ENCODE measurements around the gene FRMD4B.

The FRMD4B gene

GRCh38 chr3:69144631-69145245 lies 241.2 kb downstream of the FRMD4B start:
- H3K9ac ChIP-seq = no peak overlapping the region
- H3K36me3 ChIP-seq (ENCODE audit: insufficient read depth) = no peaks in the 10 kb centered on the region
- H2AFZ ChIP-seq (ENCODE audit: low read depth) = no peak overlapping the region
- TF ChIP-seq, protein P1, sequence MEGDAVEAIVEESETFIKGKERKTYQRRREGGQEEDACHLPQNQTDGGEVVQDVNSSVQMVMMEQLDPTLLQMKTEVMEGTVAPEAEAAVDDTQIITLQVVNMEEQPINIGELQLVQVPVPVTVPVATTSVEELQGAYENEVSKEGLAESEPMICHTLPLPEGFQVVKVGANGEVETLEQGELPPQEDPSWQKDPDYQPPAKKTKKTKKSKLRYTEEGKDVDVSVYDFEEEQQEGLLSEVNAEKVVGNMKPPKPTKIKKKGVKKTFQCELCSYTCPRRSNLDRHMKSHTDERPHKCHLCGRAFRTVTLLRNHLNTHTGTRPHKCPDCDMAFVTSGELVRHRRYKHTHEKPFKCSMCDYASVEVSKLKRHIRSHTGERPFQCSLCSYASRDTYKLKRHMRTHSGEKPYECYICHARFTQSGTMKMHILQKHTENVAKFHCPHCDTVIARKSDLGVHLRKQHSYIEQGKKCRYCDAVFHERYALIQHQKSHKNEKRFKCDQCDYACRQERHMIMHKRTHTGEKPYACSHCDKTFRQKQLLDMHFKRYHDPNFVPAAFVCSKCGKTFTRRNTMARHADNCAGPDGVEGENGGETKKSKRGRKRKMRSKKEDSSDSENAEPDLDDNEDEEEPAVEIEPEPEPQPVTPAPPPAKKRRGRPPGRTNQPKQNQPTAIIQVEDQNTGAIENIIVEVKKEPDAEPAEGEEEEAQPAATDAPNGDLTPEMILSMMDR (conservative IDR thresholded peaks at IDR 0.05; ENCODE audit: low read depth, low read length) = no peak
- H3K79me2 ChIP-seq (ENCODE audit: insufficient read depth, low read depth) = no peaks in the 10 kb centered on the region
- no peaks in the 10 kb centered on the region for H3K27me3 ChIP-seq (ENCODE audit: insufficient read depth, low read depth)
- peak overlapping the region; percentile 29 for H3K4me2 ChIP-seq
- no peak overlapping the region for H3K4me3 ChIP-seq (IDR thresholded peaks at IDR 0.05; ENCODE audit: insufficient read depth, low read depth, low read length)
- H4K20me1 ChIP-seq (ENCODE audit: insufficient read depth) = no peaks in the 10 kb centered on the region
- H3K27ac ChIP-seq = no peak overlapping the region
- H3K4me1 ChIP-seq (ENCODE audit: low read depth, poor library complexity, severe bottlenecking) = peaks cover 30% of the 10 kb centered on the region

- H4K20me1 ChIP-seq (ENCODE audit: insufficient read depth) = no peaks in the 10 kb centered on the region
- no peak overlapping the region for H3K9ac ChIP-seq
- H2AFZ ChIP-seq (ENCODE audit: low read depth) = no peak overlapping the region
- TF ChIP-seq, protein P1 (conservative IDR thresholded peaks at IDR 0.05; ENCODE audit: low read depth, low read length) = no peak
- no peaks in the 10 kb centered on the region for H3K36me3 ChIP-seq (ENCODE audit: insufficient read depth)
- no peak overlapping the region for H3K27ac ChIP-seq
- no peak overlapping the region for H3K4me3 ChIP-seq (IDR thresholded peaks at IDR 0.05; ENCODE audit: insufficient read depth, low read depth, low read length)
- H3K4me2 ChIP-seq = no peak overlapping the region
- no peaks in the 10 kb centered on the region for H3K27me3 ChIP-seq (ENCODE audit: insufficient read depth, low read depth)
- peaks cover 30% of the 10 kb centered on the region for H3K4me1 ChIP-seq (ENCODE audit: low read depth, poor library complexity, severe bottlenecking)
- H3K79me2 ChIP-seq (ENCODE audit: insufficient read depth, low read depth) = no peaks in the 10 kb centered on the region
These were observed 242.3 kb downstream of the FRMD4B start for GRCh38 chr3:69143612-69144011.

DNA sequence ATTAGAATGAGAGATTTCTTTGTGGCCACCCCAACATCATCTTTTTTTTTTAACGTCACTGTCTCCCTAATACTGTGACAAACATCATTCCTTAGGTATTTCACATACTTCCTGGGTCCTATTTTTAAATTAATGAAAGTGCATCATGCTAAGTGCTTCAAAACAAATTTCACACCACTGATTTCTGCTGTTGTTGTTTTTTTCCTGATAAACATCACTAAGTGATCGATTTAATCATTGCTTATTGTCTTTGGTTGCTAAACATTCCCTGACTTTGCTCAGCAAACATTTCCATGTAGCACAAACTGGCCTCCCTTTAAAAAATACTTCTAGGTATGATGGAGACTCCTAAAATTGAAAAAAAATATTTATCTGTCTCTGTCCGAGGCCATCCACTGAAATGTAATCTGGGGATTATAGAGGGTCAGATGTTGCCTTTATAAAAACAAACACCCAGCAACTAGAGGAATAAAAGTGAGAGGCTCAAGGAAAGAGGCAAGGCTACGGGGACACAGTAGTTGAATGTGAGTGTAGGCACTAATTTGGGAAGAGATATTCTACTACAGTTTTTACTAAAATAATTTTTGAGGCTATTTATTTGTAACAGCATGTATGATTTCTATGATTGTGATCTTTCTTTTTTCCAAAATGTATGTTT lies 243.0 kb downstream of the FRMD4B start:
- no peak overlapping the region for H3K4me2 ChIP-seq
- peaks cover 30% of the 10 kb centered on the region for H3K4me1 ChIP-seq (ENCODE audit: low read depth, poor library complexity, severe bottlenecking)
- no peak overlapping the region for H2AFZ ChIP-seq (ENCODE audit: low read depth)
- H3K79me2 ChIP-seq (ENCODE audit: insufficient read depth, low read depth) = no peaks in the 10 kb centered on the region
- H3K27ac ChIP-seq = no peak overlapping the region
- no peak overlapping the region for H3K4me3 ChIP-seq (IDR thresholded peaks at IDR 0.05; ENCODE audit: insufficient read depth, low read depth, low read length)
- H4K20me1 ChIP-seq (ENCODE audit: insufficient read depth) = no peaks in the 10 kb centered on the region
- no peaks in the 10 kb centered on the region for H3K27me3 ChIP-seq (ENCODE audit: insufficient read depth, low read depth)
- TF ChIP-seq, protein P1 (conservative IDR thresholded peaks at IDR 0.05; ENCODE audit: low read depth, low read length) = no peak
- no peaks in the 10 kb centered on the region for H3K36me3 ChIP-seq (ENCODE audit: insufficient read depth)
- no peak overlapping the region for H3K9ac ChIP-seq

GRCh38 chr3:69142090-69142489 lies 243.8 kb downstream of the FRMD4B start:
- H3K27ac ChIP-seq = no peak overlapping the region
- H3K27me3 ChIP-seq (ENCODE audit: insufficient read depth, low read depth) = no peaks in the 10 kb centered on the region
- no peaks in the 10 kb centered on the region for H3K79me2 ChIP-seq (ENCODE audit: insufficient read depth, low read depth)
- no peak overlapping the region for H3K4me3 ChIP-seq (IDR thresholded peaks at IDR 0.05; ENCODE audit: insufficient read depth, low read depth, low read length)
- no peak overlapping the region for H3K4me2 ChIP-seq
- no peak overlapping the region for H2AFZ ChIP-seq (ENCODE audit: low read depth)
- peaks cover 30% of the 10 kb centered on the region for H3K4me1 ChIP-seq (ENCODE audit: low read depth, poor library complexity, severe bottlenecking)
- TF ChIP-seq, protein P1 (conservative IDR thresholded peaks at IDR 0.05; ENCODE audit: low read depth, low read length) = no peak
- H3K9ac ChIP-seq = no peak overlapping the region
- no peaks in the 10 kb centered on the region for H3K36me3 ChIP-seq (ENCODE audit: insufficient read depth)
- H4K20me1 ChIP-seq (ENCODE audit: insufficient read depth) = no peaks in the 10 kb centered on the region
